Measurements from ENCODE around the gene NT5C1B. TPM values are rescaled to one million over a fixed set of nuclear protein-coding genes. Genes with fewer than 3 reads are reported as not detected.

The NT5C1B gene
- total RNA-seq, 1 donor from 2014 or later = not detected

GRCh38 chr2:18611604-18612003 lies 22.2 kb upstream of the NT5C1B start:
- H3K79me2 ChIP-seq (ENCODE audit: low read depth) = no peaks in the 10 kb centered on the region
- no peak overlapping the region for H3K4me3 ChIP-seq
- no peaks in the 10 kb centered on the region for H3F3A ChIP-seq (ENCODE audit: low read depth)
- no peak for TF ChIP-seq CTCF (IDR thresholded peaks at IDR 0.05)
- TF ChIP-seq EZH2 (IDR thresholded peaks at IDR 0.05) = no peak
- no peak for TF ChIP-seq EZH2phosphoT487 (IDR thresholded peaks at IDR 0.05)
- Mint-ChIP-seq H3K4me1 (peaks cover under 1% of the 10 kb centered on the region), H3K27ac (no peak overlapping the region), H3K36me3 (no peaks in the 10 kb centered on the region), H3K9me3 (no peaks in the 10 kb centered on the region), H3K27me3 (ENCODE audit: insufficient read depth, low read depth) (no peaks in the 10 kb centered on the region), H3K4me3 (no peak overlapping the region)
- no peaks in the 10 kb centered on the region for H4K20me1 ChIP-seq (ENCODE audit: low read depth)
- H2AFZ ChIP-seq (replicated peaks) = no peak overlapping the region
- no peak overlapping the region for H3K9ac ChIP-seq
- no peak for DNase-seq (ENCODE audit: low spot score)
- no peaks in the 10 kb centered on the region for H3K36me3 ChIP-seq
- no peaks in the 10 kb centered on the region for H3K27me3 ChIP-seq
- no peaks in the 10 kb centered on the region for H3K9me3 ChIP-seq (ENCODE audit: low read depth)
- no peak overlapping the region for H3K4me2 ChIP-seq
- H3K27ac ChIP-seq = no peak overlapping the region
- H3K4me1 ChIP-seq = no peaks in the 10 kb centered on the region

GRCh38 chr2:18611184-18611583 lies 21.8 kb upstream of the NT5C1B start:
- Histone ChIP-seq H3K4me3 (no peak overlapping the region), H3F3A (ENCODE audit: low read depth) (no peaks in the 10 kb centered on the region), H3K36me3 (no peaks in the 10 kb centered on the region), H3K9me3 (ENCODE audit: low read depth) (no peaks in the 10 kb centered on the region), H3K79me2 (ENCODE audit: low read depth) (no peaks in the 10 kb centered on the region), H3K4me2 (no peak overlapping the region), H3K9ac (no peak overlapping the region), H3K27me3 (no peaks in the 10 kb centered on the region), H2AFZ (replicated peaks) (no peak overlapping the region), H4K20me1 (ENCODE audit: low read depth) (no peaks in the 10 kb centered on the region), H3K27ac (no peak overlapping the region), H3K4me1 (no peaks in the 10 kb centered on the region)
- no peaks in the 10 kb centered on the region for H3K9me3 Mint-ChIP-seq
- no peaks in the 10 kb centered on the region for H3K27me3 Mint-ChIP-seq (ENCODE audit: insufficient read depth, low read depth)
- DNase-seq (ENCODE audit: low spot score) = no peak
- no peak overlapping the region for H3K27ac Mint-ChIP-seq
- TF ChIP-seq EZH2 (IDR thresholded peaks at IDR 0.05) = no peak
- no peak for TF ChIP-seq EZH2phosphoT487 (IDR thresholded peaks at IDR 0.05)
- no peak for TF ChIP-seq CTCF (IDR thresholded peaks at IDR 0.05)
- H3K4me3 Mint-ChIP-seq = no peak overlapping the region
- H3K36me3 Mint-ChIP-seq = no peaks in the 10 kb centered on the region
- peaks cover 4% of the 10 kb centered on the region for H3K4me1 Mint-ChIP-seq

GRCh38 chr2:18610651-18611050 lies 21.3 kb upstream of the NT5C1B start:
- Mint-ChIP-seq H3K4me1 (peaks cover 7% of the 10 kb centered on the region), H3K27ac (no peak overlapping the region), H3K27me3 (ENCODE audit: insufficient read depth, low read depth) (no peaks in the 10 kb centered on the region), H3K9me3 (no peaks in the 10 kb centered on the region), H3K36me3 (no peaks in the 10 kb centered on the region), H3K4me3 (no peak overlapping the region)
- H3K9ac ChIP-seq = no peak overlapping the region
- H3K36me3 ChIP-seq = no peaks in the 10 kb centered on the region
- H3K79me2 ChIP-seq (ENCODE audit: low read depth) = no peaks in the 10 kb centered on the region
- H3K4me3 ChIP-seq = no peak overlapping the region
- no peak overlapping the region for H3K4me2 ChIP-seq
- no peak overlapping the region for H3K27ac ChIP-seq
- no peak overlapping the region for H2AFZ ChIP-seq (replicated peaks)
- TF ChIP-seq EZH2 (IDR thresholded peaks at IDR 0.05) = no peak
- no peaks in the 10 kb centered on the region for H4K20me1 ChIP-seq (ENCODE audit: low read depth)
- no peak for DNase-seq (ENCODE audit: low spot score)
- H3F3A ChIP-seq (ENCODE audit: low read depth) = no peaks in the 10 kb centered on the region
- no peaks in the 10 kb centered on the region for H3K9me3 ChIP-seq (ENCODE audit: low read depth)
- H3K27me3 ChIP-seq = no peaks in the 10 kb centered on the region
- no peaks in the 10 kb centered on the region for H3K4me1 ChIP-seq

GRCh38 chr2:18610090-18610489 lies 20.7 kb upstream of the NT5C1B start:
- no peak overlapping the region for H3K4me3 Mint-ChIP-seq
- no peak overlapping the region for H3K9ac ChIP-seq

More at GRCh38 chr2:18610090-18610489, 20.7 kb upstream of the NT5C1B start:
- H3K4me1 Mint-ChIP-seq = peaks cover 7% of the 10 kb centered on the region
- Histone ChIP-seq H3K27ac (no peak overlapping the region), H3K79me2 (ENCODE audit: low read depth) (no peaks in the 10 kb centered on the region), H3K36me3 (no peaks in the 10 kb centered on the region), H3F3A (ENCODE audit: low read depth) (no peaks in the 10 kb centered on the region), H3K4me2 (no peak overlapping the region), H3K4me1 (no peaks in the 10 kb centered on the region), H2AFZ (replicated peaks) (no peak overlapping the region), H4K20me1 (ENCODE audit: low read depth) (no peaks in the 10 kb centered on the region), H3K9me3 (ENCODE audit: low read depth) (no peaks in the 10 kb centered on the region), H3K27me3 (no peaks in the 10 kb centered on the region), H3K4me3 (no peak overlapping the region)
- TF ChIP-seq CTCF (IDR thresholded peaks at IDR 0.05) = no peak
- no peak for TF ChIP-seq EZH2phosphoT487 (IDR thresholded peaks at IDR 0.05)
- no peak for TF ChIP-seq EZH2 (IDR thresholded peaks at IDR 0.05)
- DNase-seq (ENCODE audit: low spot score) = no peak
- no peaks in the 10 kb centered on the region for H3K27me3 Mint-ChIP-seq (ENCODE audit: insufficient read depth, low read depth)
- H3K27ac Mint-ChIP-seq = no peak overlapping the region
- H3K36me3 Mint-ChIP-seq = no peaks in the 10 kb centered on the region
- no peaks in the 10 kb centered on the region for H3K9me3 Mint-ChIP-seq
